Spleen (tissue), 11 donors: ENCODE results near the gene RASSF1. TPM values are rescaled to one million over a fixed set of nuclear protein-coding genes. Genes with fewer than 3 reads are reported as not detected.

Experiments
- DNase-seq: peaks from one replicate; pipeline ENCODE4 v3.0.0-alpha.2; 2020
- H3K27ac ChIP-seq, 8 donors: fragments of 200-600 bp; sonication (generic) in 7 of 8; 1 replicate in 4 of 8; 2 replicates in 4 of 8; pipeline versions ENCODE4 v1.5.0 to v1.8.0; 2016 to 2021; ENCODE audit warnings: inconsistent platforms in 4 of 8, mild to moderate bottlenecking in 4 of 8, moderate library complexity in 1 of 8
- H3K27me3 ChIP-seq, 7 donors: fragments of 200-600 bp; sonication (generic) in 6 of 7; replicated peaks in 1 of 7; 1 replicate in 4 of 7; 2 replicates in 3 of 7; pipeline versions ENCODE4 v1.5.0 to v1.8.0; 2016 to 2021; ENCODE audit warnings: inconsistent platforms in 3 of 7, mild to moderate bottlenecking in 1 of 7
- H3K36me3 ChIP-seq, 6 donors: fragments of 200-600 bp; sonication (generic) in 5 of 6; 1 replicate in 4 of 6; 2 replicates in 2 of 6; pipeline versions ENCODE4 v1.5.0 to v1.8.0; 2016 to 2021; ENCODE audit warnings: inconsistent platforms in 2 of 6
- H3K4me1 ChIP-seq, 6 donors: fragments of 200-600 bp; sonication (generic) in 5 of 6; 1 replicate in 3 of 6; 2 replicates in 3 of 6; pipeline versions ENCODE4 v1.5.0 to v1.8.0; 2016 to 2021; ENCODE audit warnings: inconsistent platforms in 3 of 6
- H3K4me3 ChIP-seq, 8 donors: fragments of 200-600 bp; sonication (generic) in 7 of 8; 1 replicate in 4 of 8; 2 replicates in 4 of 8; pipeline versions ENCODE4 v1.5.0 to v1.8.0; 2016 to 2021; ENCODE audit warnings: inconsistent platforms in 4 of 8, mild to moderate bottlenecking in 4 of 8, moderate library complexity in 2 of 8
- H3K9me3 ChIP-seq, 8 donors: fragments of 200-600 bp; sonication (generic) in 7 of 8; 1 replicate in 4 of 8; 2 replicates in 4 of 8; pipeline versions ENCODE4 v1.5.0 to v1.8.0; 2016 to 2021; ENCODE audit warnings: inconsistent platforms in 4 of 8
- POLR2A ChIP-seq, 3 donors: fragments of 450-650 bp; IDR thresholded peaks; one replicate each; pipeline ENCODE4 v1.5.1; 2017; ENCODE audit warnings: antibody characterized with exemption in 3 of 3, mild to moderate bottlenecking in 1 of 3
- POLR2AphosphoS5 ChIP-seq, 3 donors: sonication (generic); formaldehyde crosslinking; IDR thresholded peaks; one replicate each; pipeline ENCODE4 v1.5.1; 2017; ENCODE audit warnings: antibody characterized with exemption in 3 of 3
- WGBS, 5 donors: extraction: QIAGEN DNeasy Blood & Tissue Kit in 3 of 5; methylation state at CpG; one replicate each; pipeline versions ENCODE4 v1.1.5 to v1.1.7; 2013 to 2018; 5-methylcytosine and 5-hydroxymethylcytosine counted together
- intact Hi-C: fragments of 100-400 bp; cut with DNase I; formaldehyde crosslinking; loops from one replicate; pipeline ENCODE4 v1.15.0; 2023; ENCODE audit warnings: low total_unique reads
- polyA plus RNA-seq, 3 donors: library from polyadenylated mRNA; stranded (reverse); fragments of 200-250 nt; gene quantifications; one replicate each; pipeline ENCODE4 v1.2.1, GENCODE V29; 2013
- total RNA-seq, 7 donors: library from RNA; depleted of rRNA in 3 of 7; stranded (reverse); fragments of >200 nt in 3 of 7; fragmentation: NEBNext Ultra II Directional in 4 of 7; extraction: Animal tissue kit (Norgen Biotek cat#: 25700) in 4 of 7; gene quantifications; one replicate each; pipeline versions ENCODE4 v1.1.0 to v1.2.1, GENCODE V29; 2016 to 2021
- TF ChIP-seq, protein P1 (sequence below), 11 experiments: fragments of 200-600 bp in 7 of 11; fragments of 450-650 bp in 4 of 11; sonication (generic) in 4 of 11; IDR thresholded peaks in 8 of 11; conservative IDR thresholded peaks in 3 of 11; 1 replicate in 7 of 11; 2 replicates in 4 of 11; pipeline versions ENCODE4 v1.4.0 to v1.8.0; 2016 to 2021; ENCODE audit warnings: antibody characterized with exemption in 11 of 11, inconsistent platforms in 4 of 11, mild to moderate bottlenecking in 1 of 11
- donor health status: healthy with polysubstance abuse.
- donor health status: DM: no; HTN: no; CAD: no; lungs with moderate emphysema.
- donor health status: DM: no; HTN: no; CAD: no.
- donor health status: Bipolar disorder and iron deficiency.
- donor health status: healthy.
- donor health status: DM: no; HTN: no; CAD: no.
- donor health status: DM: yes; HTN: yes; CAD: no.

RASSF1 gene
- total and polyA plus RNA-seq, 10 donors, result 48.3 to 113 (median 64.7) TPM

- peak in 2 of 3 donors; percentile 48 to 72 for TF ChIP-seq POLR2AphosphoS5 (IDR thresholded peaks at IDR 0.05)
- TF ChIP-seq POLR2A (IDR thresholded peaks at IDR 0.05), result no peak
- TF ChIP-seq, protein P1, sequence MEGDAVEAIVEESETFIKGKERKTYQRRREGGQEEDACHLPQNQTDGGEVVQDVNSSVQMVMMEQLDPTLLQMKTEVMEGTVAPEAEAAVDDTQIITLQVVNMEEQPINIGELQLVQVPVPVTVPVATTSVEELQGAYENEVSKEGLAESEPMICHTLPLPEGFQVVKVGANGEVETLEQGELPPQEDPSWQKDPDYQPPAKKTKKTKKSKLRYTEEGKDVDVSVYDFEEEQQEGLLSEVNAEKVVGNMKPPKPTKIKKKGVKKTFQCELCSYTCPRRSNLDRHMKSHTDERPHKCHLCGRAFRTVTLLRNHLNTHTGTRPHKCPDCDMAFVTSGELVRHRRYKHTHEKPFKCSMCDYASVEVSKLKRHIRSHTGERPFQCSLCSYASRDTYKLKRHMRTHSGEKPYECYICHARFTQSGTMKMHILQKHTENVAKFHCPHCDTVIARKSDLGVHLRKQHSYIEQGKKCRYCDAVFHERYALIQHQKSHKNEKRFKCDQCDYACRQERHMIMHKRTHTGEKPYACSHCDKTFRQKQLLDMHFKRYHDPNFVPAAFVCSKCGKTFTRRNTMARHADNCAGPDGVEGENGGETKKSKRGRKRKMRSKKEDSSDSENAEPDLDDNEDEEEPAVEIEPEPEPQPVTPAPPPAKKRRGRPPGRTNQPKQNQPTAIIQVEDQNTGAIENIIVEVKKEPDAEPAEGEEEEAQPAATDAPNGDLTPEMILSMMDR (IDR thresholded peaks at IDR 0.05 in 8 of 11, conservative IDR thresholded peaks at IDR 0.05 in 3 of 11), result no peak
- H3K9me3 ChIP-seq, result no peaks in the 10 kb centered on the region
- peaks cover 15 to 93% (median 67%) of the 10 kb centered on the region in 6 donors for H3K4me1 ChIP-seq
- H3K27ac ChIP-seq, result peak within 1 kb of the TSS in 1 of 8 donors; percentile 59
- intact Hi-C loops, result loop anchor here (2.0 kb wide), 1 partner anchor 197 kb away; no protein-coding TSS in a partner anchor
- H3K4me3 ChIP-seq, result peak within 1 kb of the TSS in 6 of 8 donors; percentile 11 to 61 (median 30)
- DNase-seq, result peak; percentile 93
- 9 to 14% (median 11%) methylated on average over 34 to 45 of the region's 45 CpGs for WGBS, 5 donors
- H3K27me3 ChIP-seq, result no peaks in the 10 kb centered on the region
- H3K36me3 ChIP-seq, result peaks cover 0 to 23% (median 14%) of the 10 kb centered on the region in 6 donors
Measured at GRCh38 chr3:50345586-50346234, 5.1 kb upstream of the RASSF1 start, which contains the start of gene ZMYND10. ZMYND10 (minus strand) TSS chr3:50345732; CDS start chr3:50345579, 153 bp downstream.

- peak overlapping the region in 5 of 8 donors; percentile 11 to 61 (median 35) for H3K4me3 ChIP-seq
- intact Hi-C loops, result no loop called here
Measured at GRCh38 chr3:50345008-50345407, 4.4 kb upstream of the RASSF1 start.

GRCh38 chr3:50342813-50343633 lies 2.4 kb upstream of the RASSF1 start:
- Histone ChIP-seq H3K4me3 (no peak overlapping the region), H3K27me3 (no peaks in the 10 kb centered on the region), H3K4me1 (peaks cover 37 to 93% (median 72%) of the 10 kb centered on the region in 6 donors), H3K36me3 (peaks cover 0 to 8% (median 6%) of the 10 kb centered on the region in 6 donors), H3K9me3 (no peaks in the 10 kb centered on the region), H3K27ac (peak overlapping the region in 3 of 8 donors; percentile 97 to 99 (median 99))
- no peak for TF ChIP-seq POLR2A (IDR thresholded peaks at IDR 0.05)
- TF ChIP-seq POLR2AphosphoS5 (IDR thresholded peaks at IDR 0.05), result no peak
- TF ChIP-seq, protein P1 (IDR thresholded peaks at IDR 0.05 in 8 of 11, conservative IDR thresholded peaks at IDR 0.05 in 3 of 11), result no peak
- WGBS, 5 donors, result 80 to 95% (median 85%) methylated on average over 12 to 13 of the region's 13 CpGs
- intact Hi-C loops, result no loop called here
- DNase-seq, result peak; percentile 80

More at GRCh38 chr3:50345008-50345407, 4.4 kb upstream of the RASSF1 start:
- H3K27me3 ChIP-seq, result no peaks in the 10 kb centered on the region
- 78 to 86% (median 84%) methylated on average over 6 to 8 of the region's 8 CpGs for WGBS, 5 donors
- peak overlapping the region in 1 of 8 donors; percentile 59 for H3K27ac ChIP-seq
- no peak for DNase-seq
- H3K9me3 ChIP-seq, result no peaks in the 10 kb centered on the region
- TF ChIP-seq POLR2AphosphoS5 (IDR thresholded peaks at IDR 0.05), result no peak
- no peak for TF ChIP-seq POLR2A (IDR thresholded peaks at IDR 0.05)
- TF ChIP-seq, protein P1 (IDR thresholded peaks at IDR 0.05 in 8 of 11, conservative IDR thresholded peaks at IDR 0.05 in 3 of 11), result no peak
- H3K4me1 ChIP-seq, result peaks cover 18 to 93% (median 68%) of the 10 kb centered on the region in 6 donors
- H3K36me3 ChIP-seq, result peaks cover 0 to 23% (median 14%) of the 10 kb centered on the region in 6 donors
